Natural killer cell (primary cell): ENCODE data around the gene DSTN. TPM values are rescaled to one million over a fixed set of nuclear protein-coding genes. Genes with fewer than 3 reads are reported as not detected.

ENCODE experiments used
- ATAC-seq, 3 donors: fragments of 150-1000 bp in 2 of 3; fragments of 200-7000 bp in 1 of 3; cut with Tn5 transposase; 1 replicate in 1 of 3; 2 replicates in 2 of 3; pipeline ENCODE4 v1.10.0; 2021; ENCODE audit warnings: mild to moderate bottlenecking in 2 of 3, moderate library complexity in 2 of 3
- DNase-seq, 2 donors: peaks; one replicate each; pipeline versions ENCODE4 v3.0.0 to v3.0.0-alpha.2; 2013 to 2021; ENCODE audit warnings: mixed read lengths in 1 of 2
- H3K27ac ChIP-seq: one replicate; pipeline ENCODE4 v1.5.1; 2013; ENCODE audit warnings: mild to moderate bottlenecking, low read length
- H3K27me3 ChIP-seq: one replicate; pipeline ENCODE4 v1.6.1; 2013; ENCODE audit warnings: low read length; ENCODE audit not compliant: control insufficient read depth, insufficient read depth
- H3K36me3 ChIP-seq: one replicate; pipeline ENCODE4 v1.6.1; 2013; ENCODE audit warnings: low read length; ENCODE audit not compliant: control insufficient read depth, insufficient read depth
- H3K4me1 ChIP-seq: one replicate; pipeline ENCODE4 v1.6.1; 2013; ENCODE audit warnings: low read length; ENCODE audit not compliant: control insufficient read depth, insufficient read depth
- H3K4me3 ChIP-seq: one replicate; pipeline ENCODE4 v1.5.1; 2013; ENCODE audit warnings: low read length
- H3K9me3 ChIP-seq: one replicate; pipeline ENCODE4 v1.6.1; 2013; ENCODE audit warnings: low read length; ENCODE audit not compliant: control insufficient read depth, insufficient read depth
- H3K27ac Mint-ChIP-seq, 2 donors: one replicate each; pipeline ENCODE4 v1.8.0; 2022; ENCODE audit warnings: mild to moderate bottlenecking in 2 of 2, mixed read lengths in 2 of 2, moderate library complexity in 1 of 2
- H3K27me3 Mint-ChIP-seq, 2 donors: one replicate each; pipeline ENCODE4 v1.8.0; 2022; ENCODE audit warnings: low read depth in 2 of 2, mixed read lengths in 2 of 2
- H3K36me3 Mint-ChIP-seq: one replicate; pipeline ENCODE4 v1.8.0; 2022; ENCODE audit warnings: mixed read lengths
- H3K4me1 Mint-ChIP-seq, 2 donors: one replicate each; pipeline ENCODE4 v1.8.0; 2022; ENCODE audit warnings: mixed read lengths in 2 of 2
- H3K4me3 Mint-ChIP-seq: one replicate; pipeline ENCODE4 v1.8.0; 2022; ENCODE audit warnings: mild to moderate bottlenecking, moderate library complexity, mixed read lengths
- H3K9me3 Mint-ChIP-seq, 2 donors: one replicate each; pipeline ENCODE4 v1.8.0; 2022; ENCODE audit warnings: mixed read lengths in 2 of 2
- CTCF ChIP-seq: fragments of 200-600 bp; IDR thresholded peaks from one replicate; pipeline ENCODE4 v1.8.0; 2022; ENCODE audit warnings: antibody characterized with exemption
- WGBS: methylation state at CpG from one replicate; pipeline ENCODE4 v1.1.7; 2013; ENCODE audit warnings: missing lambda C conversion rate; ENCODE audit not compliant: insufficient coverage; 5-methylcytosine and 5-hydroxymethylcytosine counted together
- intact Hi-C: fragments of 100-400 bp; cut with micrococcal nuclease; formaldehyde crosslinking; loops from one replicate; pipeline ENCODE4 v1.14.2; 2022
- total RNA-seq, 4 donors: library from RNA; stranded (reverse); fragments of 120-200 nt in 1 of 4; gene quantifications; one replicate each; pipeline versions ENCODE4 v1.2.3 to v1.2.4, GENCODE V29; 2013 to 2022

DSTN gene
- total RNA-seq, 3 donors from 2014 or later (not counting 1 experiment from before 2014, with no cell fraction given), result 47.5 to 73.5 (median 70.0) TPM

- H3K4me3 ChIP-seq, result no peak overlapping the region
- Mint-ChIP-seq H3K27me3 (no peaks in the 10 kb centered on the region), H3K4me3 (no peak overlapping the region), H3K4me1 (peaks cover 17 to 35% of the 10 kb centered on the region in 2 donors), H3K36me3 (no peaks in the 10 kb centered on the region), H3K27ac (no peak overlapping the region), H3K9me3 (no peaks in the 10 kb centered on the region)
- H3K36me3 ChIP-seq, result peaks cover 2% of the 10 kb centered on the region
- no peaks in the 10 kb centered on the region for H3K4me1 ChIP-seq
- intact Hi-C loops, result no loop called here
- no peak for TF ChIP-seq CTCF
- ATAC-seq (no peak), DNase-seq (no peak)
- no peaks in the 10 kb centered on the region for H3K9me3 ChIP-seq
- WGBS, result 85% methylated on average over 3 of the region's 3 CpGs
- H3K27me3 ChIP-seq, result no peaks in the 10 kb centered on the region
- no peak overlapping the region for H3K27ac ChIP-seq
These were observed 17.9 kb downstream of the DSTN start for GRCh38 chr20:17587824-17588223.

DNA sequence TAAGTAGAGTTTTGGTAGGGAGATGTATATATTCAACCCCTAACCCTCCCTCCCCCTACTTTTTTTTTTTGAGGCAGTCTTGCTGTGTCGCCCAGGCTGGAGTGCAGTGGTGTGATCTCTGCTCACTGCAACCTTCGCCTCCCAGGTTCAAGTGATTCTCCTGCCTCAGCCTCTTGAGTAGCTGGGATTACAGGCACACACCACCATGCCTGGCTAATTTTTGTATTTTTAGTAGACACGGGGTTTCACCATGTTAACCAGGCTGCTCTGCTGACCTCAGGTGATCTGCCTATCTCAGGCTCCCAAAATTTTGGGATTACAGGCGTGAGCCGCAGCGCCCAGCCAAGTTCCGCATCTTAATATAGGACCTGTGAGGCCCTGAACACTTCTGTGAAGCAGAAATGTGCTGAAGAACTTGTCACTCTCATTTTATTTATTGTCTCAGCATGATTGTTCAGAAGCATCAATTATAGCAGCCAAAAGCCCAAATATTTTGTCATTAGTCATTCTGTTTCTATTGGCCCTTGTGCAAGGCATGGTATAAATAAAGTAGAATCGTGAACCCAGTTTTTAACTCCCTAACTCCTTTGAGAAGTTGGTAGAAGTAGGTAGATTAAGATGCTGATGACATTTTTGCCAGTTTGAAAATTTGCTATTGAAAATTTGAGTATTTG is 19.4 kb downstream of the DSTN start:
- no peaks in the 10 kb centered on the region for H3K27me3 Mint-ChIP-seq
- WGBS, result 95% methylated on average over 7 of the region's 8 CpGs
- H3K27ac Mint-ChIP-seq, result no peak overlapping the region
- no peak overlapping the region for H3K4me3 ChIP-seq
- no peak for DNase-seq
- no peaks in the 10 kb centered on the region for H3K9me3 ChIP-seq
- no peaks in the 10 kb centered on the region for H3K4me1 ChIP-seq
- H3K4me1 Mint-ChIP-seq, result peaks cover 25 to 44% of the 10 kb centered on the region in 2 donors
- peaks cover 2% of the 10 kb centered on the region for H3K36me3 ChIP-seq
- no peaks in the 10 kb centered on the region for H3K27me3 ChIP-seq
- no peaks in the 10 kb centered on the region for H3K9me3 Mint-ChIP-seq
- intact Hi-C loops, result no loop called here
- no peak for ATAC-seq
- H3K36me3 Mint-ChIP-seq, result no peaks in the 10 kb centered on the region
- no peak overlapping the region for H3K4me3 Mint-ChIP-seq
- no peak for TF ChIP-seq CTCF
- no peak overlapping the region for H3K27ac ChIP-seq

- peaks cover 30 to 48% of the 10 kb centered on the region in 2 donors for H3K4me1 Mint-ChIP-seq
- H3K27ac Mint-ChIP-seq, result peak overlapping the region in 1 of 2 donors; percentile 31
- TF ChIP-seq CTCF, result no peak
- H3K4me3 ChIP-seq, result no peak overlapping the region
- intact Hi-C loops, result no loop called here
- H3K4me3 Mint-ChIP-seq, result peak overlapping the region; percentile 28
- no peaks in the 10 kb centered on the region for H3K9me3 Mint-ChIP-seq
- no peak for ATAC-seq
- H3K4me1 ChIP-seq, result no peaks in the 10 kb centered on the region
- no peaks in the 10 kb centered on the region for H3K36me3 ChIP-seq
- 13% methylated on average over 1 of the region's 1 CpG for WGBS
- no peak overlapping the region for H3K27ac ChIP-seq
- no peaks in the 10 kb centered on the region for H3K36me3 Mint-ChIP-seq
- H3K27me3 ChIP-seq, result no peaks in the 10 kb centered on the region
- no peaks in the 10 kb centered on the region for H3K9me3 ChIP-seq
- H3K27me3 Mint-ChIP-seq, result no peaks in the 10 kb centered on the region
- no peak for DNase-seq
These were observed 20.4 kb downstream of the DSTN start for GRCh38 chr20:17590245-17590644.

- Mint-ChIP-seq H3K27ac (no peak overlapping the region), H3K27me3 (no peaks in the 10 kb centered on the region), H3K4me3 (no peak overlapping the region), H3K4me1 (peaks cover 51 to 64% of the 10 kb centered on the region in 2 donors), H3K36me3 (no peaks in the 10 kb centered on the region), H3K9me3 (no peaks in the 10 kb centered on the region)
- Histone ChIP-seq H3K9me3 (no peaks in the 10 kb centered on the region), H3K27me3 (no peaks in the 10 kb centered on the region), H3K36me3 (no peaks in the 10 kb centered on the region), H3K27ac (no peak overlapping the region), H3K4me3 (no peak overlapping the region), H3K4me1 (no peaks in the 10 kb centered on the region)
- TF ChIP-seq CTCF, result no peak
- intact Hi-C loops, result no loop called here
- DNase-seq (no peak), ATAC-seq (no peak)
- WGBS, result 96% methylated on average over 2 of the region's 4 CpGs
These were observed 24.0 kb downstream of the DSTN start for GRCh38 chr20:17593902-17594301.
